Breast epithelium (tissue), 4 donors: Measurements from ENCODE around the gene CASKIN2. TPM values are rescaled to one million over a fixed set of nuclear protein-coding genes. Genes with fewer than 3 reads are reported as not detected.

ENCODE experiments used
- DNase-seq, 2 donors: peaks; one replicate each; pipeline ENCODE4 v3.0.0-alpha.2; 2019; ENCODE audit warnings: low spot score in 2 of 2
- H3K27ac ChIP-seq, 2 donors: fragments of 200-600 bp; sonication (generic) in 1 of 2; one replicate each; pipeline ENCODE4 v1.5.1; 2016 to 2019; ENCODE audit warnings: mild to moderate bottlenecking in 1 of 2
- H3K27me3 ChIP-seq, 2 donors: fragments of 200-600 bp; sonication (generic) in 1 of 2; one replicate each; pipeline versions ENCODE4 v1.5.1 to v1.6.0; 2017 to 2019; ENCODE audit warnings: control low read depth in 1 of 2, mild to moderate bottlenecking in 1 of 2
- H3K36me3 ChIP-seq: fragments of 200-600 bp; one replicate; pipeline ENCODE4 v1.5.1; 2019
- H3K4me1 ChIP-seq, 2 donors: fragments of 200-600 bp; sonication (generic); one replicate each; pipeline ENCODE4 v1.5.1; 2016 to 2019; ENCODE audit warnings: control low read depth in 1 of 2
- H3K4me3 ChIP-seq, 3 donors: fragments of 200-600 bp; sonication (generic); 1 replicate in 2 of 3; 2 replicates in 1 of 3; pipeline ENCODE4 v1.5.1; 2016 to 2019; ENCODE audit warnings: mild to moderate bottlenecking in 3 of 3, moderate library complexity in 2 of 3
- H3K9me3 ChIP-seq, 2 donors: fragments of 200-600 bp; sonication (generic) in 1 of 2; one replicate each; pipeline ENCODE4 v1.5.1; 2016 to 2019; ENCODE audit warnings: control low read depth in 1 of 2
- POLR2A ChIP-seq: fragments of 450-650 bp; IDR thresholded peaks from one replicate; pipeline ENCODE4 v1.6.1; 2016; ENCODE audit warnings: antibody characterized with exemption, mild to moderate bottlenecking, moderate library complexity
- POLR2AphosphoS5 ChIP-seq, 3 donors: sonication (generic); formaldehyde crosslinking; IDR thresholded peaks; one replicate each; pipeline ENCODE4 v1.6.1; 2017; ENCODE audit warnings: antibody characterized with exemption in 3 of 3
- intact Hi-C: fragments of 100-400 bp; cut with DNase I; formaldehyde crosslinking; loops from one replicate; pipeline ENCODE4 v1.15.1; 2023; ENCODE audit warnings: low total_unique reads
- total RNA-seq, 3 donors: library from RNA; depleted of rRNA; stranded (reverse); fragments of >200 nt; gene quantifications; one replicate each; pipeline ENCODE4 v1.1.0, GENCODE V29; 2016
- TF ChIP-seq, protein P1 (sequence below), 3 donors: fragments of 450-650 bp; IDR thresholded peaks; one replicate each; pipeline ENCODE4 v1.5.1; 2016 to 2017; ENCODE audit warnings: antibody characterized with exemption in 3 of 3, mild to moderate bottlenecking in 3 of 3, moderate library complexity in 3 of 3

The CASKIN2 gene
- total RNA-seq, 3 donors from 2014 or later, result 10.0 to 23.3 (median 14.6) TPM

DNA sequence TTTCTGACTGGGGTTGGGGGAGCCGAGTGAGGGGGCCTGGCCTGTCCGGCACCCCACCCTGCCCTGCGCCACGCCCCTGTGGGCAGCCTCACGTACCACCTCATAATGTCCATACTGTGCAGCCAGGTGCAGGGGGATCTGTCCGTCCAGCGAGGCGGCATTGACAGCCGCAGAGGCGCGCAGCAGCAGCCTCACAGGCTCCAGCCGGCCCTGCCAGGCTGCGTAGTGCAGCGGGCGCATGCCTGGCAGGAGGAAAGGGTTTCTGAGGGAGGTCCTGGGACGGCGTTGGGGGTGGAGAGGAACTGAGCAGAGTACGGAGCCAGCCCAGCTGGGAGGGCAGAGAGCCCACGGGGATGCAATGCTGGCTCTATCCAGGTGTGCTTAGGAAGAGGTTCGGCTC is 8.4 kb downstream of the CASKIN2 start:
- Histone ChIP-seq H3K36me3 (no peaks in the 10 kb centered on the region), H3K27me3 (no peaks in the 10 kb centered on the region), H3K4me1 (peaks cover 0 to 3% of the 10 kb centered on the region in 2 donors)

DNA sequence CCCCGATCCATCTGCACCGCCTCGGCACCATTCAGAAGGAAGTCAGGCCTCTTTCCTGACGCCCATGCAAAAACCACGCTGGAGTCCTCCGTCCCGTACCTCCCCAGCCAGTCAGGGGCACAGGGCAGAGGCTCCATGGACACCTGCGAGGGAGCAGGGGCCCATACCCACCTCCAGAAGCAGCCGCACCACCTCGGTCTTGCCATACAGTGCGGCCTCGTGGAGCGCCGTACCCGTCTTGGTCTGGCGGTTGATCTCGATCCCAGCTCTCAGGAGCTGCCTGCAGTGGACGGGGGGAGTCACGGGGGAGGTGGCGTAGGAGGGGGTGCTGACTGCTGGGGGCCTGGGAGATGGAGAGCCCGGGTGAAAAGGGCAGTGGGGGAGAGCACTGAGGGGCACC is 9.2 kb downstream of the CASKIN2 start:
- intact Hi-C loops, result no loop called here
- no peak overlapping the region for H3K27ac ChIP-seq
- no peaks in the 10 kb centered on the region for H3K36me3 ChIP-seq

More for the DNA sequence above, 8.4 kb downstream of the CASKIN2 start:
- TF ChIP-seq, protein P1, sequence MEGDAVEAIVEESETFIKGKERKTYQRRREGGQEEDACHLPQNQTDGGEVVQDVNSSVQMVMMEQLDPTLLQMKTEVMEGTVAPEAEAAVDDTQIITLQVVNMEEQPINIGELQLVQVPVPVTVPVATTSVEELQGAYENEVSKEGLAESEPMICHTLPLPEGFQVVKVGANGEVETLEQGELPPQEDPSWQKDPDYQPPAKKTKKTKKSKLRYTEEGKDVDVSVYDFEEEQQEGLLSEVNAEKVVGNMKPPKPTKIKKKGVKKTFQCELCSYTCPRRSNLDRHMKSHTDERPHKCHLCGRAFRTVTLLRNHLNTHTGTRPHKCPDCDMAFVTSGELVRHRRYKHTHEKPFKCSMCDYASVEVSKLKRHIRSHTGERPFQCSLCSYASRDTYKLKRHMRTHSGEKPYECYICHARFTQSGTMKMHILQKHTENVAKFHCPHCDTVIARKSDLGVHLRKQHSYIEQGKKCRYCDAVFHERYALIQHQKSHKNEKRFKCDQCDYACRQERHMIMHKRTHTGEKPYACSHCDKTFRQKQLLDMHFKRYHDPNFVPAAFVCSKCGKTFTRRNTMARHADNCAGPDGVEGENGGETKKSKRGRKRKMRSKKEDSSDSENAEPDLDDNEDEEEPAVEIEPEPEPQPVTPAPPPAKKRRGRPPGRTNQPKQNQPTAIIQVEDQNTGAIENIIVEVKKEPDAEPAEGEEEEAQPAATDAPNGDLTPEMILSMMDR (IDR thresholded peaks at IDR 0.05), result no peak
- TF ChIP-seq POLR2AphosphoS5 (IDR thresholded peaks at IDR 0.05) (no peak), POLR2A (no peak)
- no peak overlapping the region for H3K27ac ChIP-seq
- no peaks in the 10 kb centered on the region for H3K9me3 ChIP-seq
- H3K4me3 ChIP-seq, result no peak overlapping the region
- no peak for DNase-seq
- intact Hi-C loops, result no loop called here

DNA sequence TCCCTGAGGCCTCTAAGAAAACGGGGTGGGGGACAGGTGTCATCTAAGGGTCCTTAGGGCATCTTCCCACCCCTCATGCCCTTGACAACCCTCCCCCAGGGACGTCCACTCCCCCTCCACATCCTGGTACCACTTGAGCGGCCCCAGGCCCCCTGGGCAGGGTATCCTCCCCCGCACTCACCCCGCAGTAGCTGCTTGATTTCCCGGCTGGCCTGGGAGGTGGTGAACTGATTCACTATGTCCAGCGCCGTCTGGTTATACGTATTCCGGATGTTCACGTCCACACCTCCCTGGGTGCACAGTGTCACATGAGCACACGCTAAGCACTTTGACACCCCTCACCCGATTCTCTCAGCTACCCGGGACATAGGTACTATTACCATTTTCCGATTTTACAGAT is 9.7 kb downstream of the CASKIN2 start:
- peaks cover 0 to 12% of the 10 kb centered on the region in 2 donors for H3K4me1 ChIP-seq

More for the DNA sequence above, 9.2 kb downstream of the CASKIN2 start:
- no peak for DNase-seq
- Histone ChIP-seq H3K9me3 (no peaks in the 10 kb centered on the region), H3K4me3 (no peak overlapping the region), H3K27me3 (no peaks in the 10 kb centered on the region), H3K4me1 (peaks cover 0 to 7% of the 10 kb centered on the region in 2 donors)
- TF ChIP-seq, protein P1 (IDR thresholded peaks at IDR 0.05), result no peak
- TF ChIP-seq POLR2AphosphoS5 (IDR thresholded peaks at IDR 0.05) (no peak), POLR2A (no peak)

DNA sequence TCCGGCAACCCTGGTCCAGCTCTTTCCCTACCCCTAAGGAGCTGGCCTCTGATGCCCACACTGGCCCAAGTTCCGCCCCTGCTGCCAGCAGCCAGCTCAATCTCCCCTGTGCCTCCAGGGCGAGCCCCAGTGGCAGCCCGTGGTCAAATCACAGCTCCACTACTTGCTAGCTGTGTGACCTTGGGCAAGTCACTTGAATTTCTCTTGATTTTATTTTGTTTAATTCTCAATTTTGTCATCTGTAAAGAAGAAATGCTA is 10.3 kb downstream of the CASKIN2 start:
- DNase-seq, result no peak
- Histone ChIP-seq H3K9me3 (no peaks in the 10 kb centered on the region), H3K27ac (no peak overlapping the region), H3K27me3 (no peaks in the 10 kb centered on the region), H3K36me3 (no peaks in the 10 kb centered on the region), H3K4me3 (no peak overlapping the region), H3K4me1 (peaks cover 0 to 13% of the 10 kb centered on the region in 2 donors)
- intact Hi-C loops, result no loop called here
- no peak for TF ChIP-seq POLR2A

More for the DNA sequence above, 9.7 kb downstream of the CASKIN2 start:
- H3K27me3 ChIP-seq, result no peaks in the 10 kb centered on the region
- H3K4me3 ChIP-seq, result no peak overlapping the region
- intact Hi-C loops, result no loop called here
- H3K36me3 ChIP-seq, result no peaks in the 10 kb centered on the region
- H3K27ac ChIP-seq, result no peak overlapping the region
- no peaks in the 10 kb centered on the region for H3K9me3 ChIP-seq
- no peak for DNase-seq
- TF ChIP-seq, protein P1 (IDR thresholded peaks at IDR 0.05), result no peak
- TF ChIP-seq POLR2A, result no peak
- no peak for TF ChIP-seq POLR2AphosphoS5 (IDR thresholded peaks at IDR 0.05)

DNA sequence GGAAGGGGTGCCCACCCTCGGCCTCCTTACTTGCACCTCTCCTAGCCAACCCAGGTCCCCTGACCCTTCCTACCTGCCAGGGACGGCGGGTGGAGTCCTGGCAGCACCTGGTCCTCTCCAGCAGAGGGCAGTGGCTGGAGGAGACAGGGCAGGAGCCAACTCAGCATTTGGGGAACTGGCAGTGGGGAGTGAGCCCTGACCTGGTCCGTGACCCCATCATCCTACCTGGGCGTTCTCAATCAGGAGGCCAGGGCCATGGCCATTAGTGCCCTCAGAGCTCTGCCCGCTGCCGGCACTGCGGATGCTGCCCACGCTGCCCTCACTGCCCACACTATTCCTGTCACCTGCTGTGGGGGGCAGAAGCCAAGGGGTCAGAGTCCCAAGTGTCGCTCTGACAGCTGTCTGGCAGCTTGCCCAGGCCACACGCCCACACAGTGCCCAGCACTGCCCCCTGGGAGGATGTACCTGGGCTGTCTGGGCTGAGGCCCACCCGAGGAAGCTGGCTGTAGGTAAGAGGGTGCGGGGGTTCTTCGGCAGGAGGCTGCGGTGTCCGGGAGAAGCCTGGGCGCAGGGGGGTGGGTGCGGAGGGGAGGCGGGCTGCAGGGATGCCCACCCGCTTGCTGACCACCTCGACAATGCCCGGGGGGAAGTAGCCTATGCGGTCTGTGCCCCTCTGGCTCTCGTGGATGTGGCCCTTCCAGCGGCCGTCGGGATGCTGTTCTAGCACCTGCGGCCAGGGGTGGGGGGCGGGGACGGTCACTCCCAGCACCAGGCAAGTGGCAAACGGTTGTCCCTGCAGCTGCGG is 10.8 kb downstream of the CASKIN2 start:
- intact Hi-C loops, result no loop called here
- TF ChIP-seq POLR2A (no peak), POLR2AphosphoS5 (IDR thresholded peaks at IDR 0.05) (no peak)
- TF ChIP-seq, protein P1 (IDR thresholded peaks at IDR 0.05), result peak; percentile 12 to 47 (median 42)
- H3K27me3 ChIP-seq, result no peaks in the 10 kb centered on the region
- H3K36me3 ChIP-seq, result no peaks in the 10 kb centered on the region
- peaks cover 0 to 13% of the 10 kb centered on the region in 2 donors for H3K4me1 ChIP-seq
- no peak for DNase-seq
- no peak overlapping the region for H3K27ac ChIP-seq
- no peaks in the 10 kb centered on the region for H3K9me3 ChIP-seq
- H3K4me3 ChIP-seq, result no peak overlapping the region
